Measurements from ENCODE around the gene C18orf63.
"Not testable (repeated sequence)": the region's sequence is repeated elsewhere in the genome, so short reads cannot be mapped to it uniquely, and the experiment has no call there.

Gene C18orf63

DNA sequence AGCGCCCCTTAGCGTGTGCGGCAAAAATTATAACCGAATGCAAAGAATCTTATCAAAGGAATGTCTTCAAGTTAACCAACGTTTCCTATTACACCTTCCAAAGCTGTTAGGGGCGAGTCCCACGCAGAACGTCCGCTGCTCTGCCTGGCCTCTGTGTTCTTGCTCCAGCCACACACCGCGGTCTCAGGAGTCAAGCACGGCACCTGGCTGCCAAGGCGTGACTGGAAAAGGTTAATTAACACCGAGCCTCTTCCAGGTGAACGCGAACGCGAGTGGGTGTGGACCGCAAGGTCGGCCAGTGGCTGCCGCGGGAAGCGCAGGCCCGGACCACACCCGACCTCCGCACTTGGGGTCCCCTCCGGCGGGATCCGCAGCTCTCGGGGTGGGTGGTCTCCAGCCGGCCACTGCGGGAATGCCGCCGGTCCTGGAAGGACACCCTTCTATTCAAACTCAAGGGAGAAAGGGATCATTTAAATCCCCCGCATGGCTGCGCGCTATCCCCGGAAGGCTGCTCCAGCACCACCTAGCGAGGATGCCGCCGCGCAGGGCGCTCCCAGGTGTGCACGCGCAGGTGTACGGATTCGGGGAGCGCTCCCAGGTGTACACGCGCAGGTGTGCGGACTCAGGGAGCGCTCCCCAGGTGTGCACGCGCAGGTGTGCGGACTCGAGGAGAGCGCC lies 24.7 kb upstream of the C18orf63 start:
- peak overlapping the region; percentile 75 for H3K4me3 ChIP-seq (ENCODE audit: low read depth, low read length)
- DNase-seq (ENCODE audit: low read depth) = peak; percentile 7
- no peak for TF ChIP-seq CTCF (IDR thresholded peaks at IDR 0.05; ENCODE audit: insufficient read depth, low read depth, low read length, missing control alignments)

- H3K4me3 ChIP-seq (ENCODE audit: low read depth, low read length) = peak overlapping the region; percentile 75
- DNase-seq (ENCODE audit: low read depth) = no peak
- no peak for TF ChIP-seq CTCF (IDR thresholded peaks at IDR 0.05; ENCODE audit: insufficient read depth, low read depth, low read length, missing control alignments)
These were observed 24.2 kb upstream of the C18orf63 start for GRCh38 chr18:74291472-74291770.

DNA sequence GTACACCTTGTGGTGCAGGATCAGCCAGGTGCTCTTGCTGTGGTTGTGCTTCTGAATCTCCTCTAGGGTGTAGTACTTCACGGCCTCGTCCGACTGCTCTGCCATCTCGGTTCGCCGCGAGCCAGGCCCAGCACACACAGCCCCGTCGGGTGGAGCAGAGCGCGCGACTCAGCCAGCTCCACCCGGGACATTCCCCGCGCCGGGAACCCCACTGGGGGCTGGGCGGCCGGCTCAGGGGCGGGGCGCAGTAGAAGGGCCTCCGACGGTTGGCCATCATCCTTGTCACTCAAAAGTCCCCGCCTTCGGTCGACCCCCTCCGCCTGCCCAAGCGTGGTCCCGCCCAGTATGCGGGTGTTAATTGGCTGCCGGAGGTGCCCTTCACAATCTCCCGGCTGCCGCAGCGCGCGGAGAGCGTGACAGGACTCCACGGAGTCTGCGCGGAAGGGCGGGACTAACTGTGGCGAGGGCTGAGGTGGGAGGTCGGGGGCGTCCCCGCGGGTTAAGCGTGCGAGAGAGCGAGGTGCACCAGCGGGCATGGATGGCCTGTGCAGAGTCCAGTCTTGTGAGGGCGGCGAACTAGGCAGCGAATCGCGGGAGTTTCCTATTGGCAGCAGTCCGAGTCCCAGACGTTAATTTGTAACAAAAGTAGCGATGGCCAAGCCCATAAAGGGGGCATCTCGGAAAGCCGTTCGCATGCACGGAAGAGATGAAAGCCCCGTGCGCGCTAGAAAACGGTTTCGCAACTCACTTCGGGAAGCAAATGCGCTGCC lies 23.7 kb upstream of the C18orf63 start, which contains the start of gene CYB5A:
Gene CYB5A (minus strand): TSS at position 193 of the 770 bp plus-strand sequence. CDS start 88 bp downstream, at position 105.
- DNase-seq (ENCODE audit: low read depth) = peak; percentile 98
- TF ChIP-seq CTCF (IDR thresholded peaks at IDR 0.05; ENCODE audit: insufficient read depth, low read depth, low read length, missing control alignments) = no peak
- peak within 1 kb of the TSS; percentile 75 for H3K4me3 ChIP-seq (ENCODE audit: low read depth, low read length)

GRCh38 chr18:74292541-74292858 lies 23.1 kb upstream of the C18orf63 start:
- no peak for TF ChIP-seq CTCF (IDR thresholded peaks at IDR 0.05; ENCODE audit: insufficient read depth, low read depth, low read length, missing control alignments)
- DNase-seq (ENCODE audit: low read depth) = no peak
- H3K4me3 ChIP-seq (ENCODE audit: low read depth, low read length) = peak overlapping the region; percentile 75

- DNase-seq (ENCODE audit: low read depth); H3K4me3 ChIP-seq (ENCODE audit: low read depth, low read length): not testable (repeated sequence)
These were observed 22.7 kb upstream of the C18orf63 start for GRCh38 chr18:74292982-74293381.

- TF ChIP-seq CTCF (IDR thresholded peaks at IDR 0.05; ENCODE audit: insufficient read depth, low read depth, low read length, missing control alignments) = no peak
- no peak for DNase-seq (ENCODE audit: low read depth)
- H3K4me3 ChIP-seq (ENCODE audit: low read depth, low read length) = no peak overlapping the region
These were observed 21.1 kb upstream of the C18orf63 start for GRCh38 chr18:74294526-74294925.

DNA sequence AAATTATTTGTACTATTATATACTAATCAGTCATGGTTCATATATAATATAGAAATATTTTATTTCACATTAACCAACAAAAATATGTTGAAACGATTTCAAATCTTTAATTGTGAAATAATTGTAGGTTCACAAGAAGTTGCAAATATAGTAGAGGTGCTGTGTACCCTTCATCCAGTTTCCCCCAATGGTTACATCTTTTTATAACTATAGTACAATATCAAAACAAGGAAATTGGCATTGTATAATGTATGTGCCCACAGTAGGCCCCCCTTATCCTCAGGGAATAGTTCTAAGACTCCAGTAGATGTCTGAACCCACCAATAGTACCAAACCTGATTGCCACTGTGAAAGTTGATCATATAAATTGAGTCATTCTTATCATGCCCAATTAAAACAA lies 16.5 kb upstream of the C18orf63 start:
- H3K4me3 ChIP-seq (ENCODE audit: low read depth, low read length) = no peak overlapping the region
- TF ChIP-seq CTCF (IDR thresholded peaks at IDR 0.05; ENCODE audit: insufficient read depth, low read depth, low read length, missing control alignments) = no peak
- DNase-seq (ENCODE audit: low read depth) = no peak
